GM12878 (cell line): ENCODE data around the gene TUT1. TPM values are rescaled to one million over a fixed set of nuclear protein-coding genes. Genes with fewer than 3 reads are reported as not detected.

ENCODE experiments used
- ATF2 ChIP-seq: IDR thresholded peaks from 2 replicates; pipeline ENCODE4 v1.6.1; 2012; ENCODE audit warnings: low read length, inconsistent platforms
- CBFB ChIP-seq: IDR thresholded peaks from 2 replicates; pipeline ENCODE4 v1.6.1; 2016; ENCODE audit warnings: antibody characterized with exemption, low read depth
- CBX5 ChIP-seq: sonication (generic); IDR thresholded peaks from 2 replicates; pipeline ENCODE4 v1.6.1; 2016; ENCODE audit warnings: low read depth, moderate library complexity, mild to moderate bottlenecking, inconsistent platforms
- CEBPB ChIP-seq, 2 experiments: fragments of 150-350 bp in 1 of 2; IDR thresholded peaks; 2 replicates each; pipeline ENCODE4 v1.6.1; 2012 to 2014; ENCODE audit warnings: low read depth in 2 of 2, low read length in 2 of 2, borderline replicate concordance in 1 of 2, inconsistent platforms in 1 of 2
- CEBPZ ChIP-seq: fragments of 150-350 bp; IDR thresholded peaks from 2 replicates; pipeline ENCODE4 v1.6.1; 2016; ENCODE audit warnings: low read depth, low read length
- CHD1 ChIP-seq: IDR thresholded peaks from 2 replicates; pipeline ENCODE4 v1.6.1; 2012; ENCODE audit warnings: low read depth, low read length, improper control_type of control experiment
- CREM ChIP-seq: IDR thresholded peaks from 2 replicates; pipeline ENCODE4 v1.6.1; 2014; ENCODE audit warnings: antibody characterized with exemption, low read depth
- FOXK2 ChIP-seq: fragments of 450-650 bp; IDR thresholded peaks from 2 replicates; pipeline ENCODE4 v1.6.1; 2017; ENCODE audit warnings: mild to moderate bottlenecking, moderate library complexity
- HCFC1 ChIP-seq: fragments of 150-350 bp; IDR thresholded peaks from 2 replicates; pipeline ENCODE4 v1.6.1; 2014; ENCODE audit warnings: low read length
- HDAC2 ChIP-seq: fragments of 200-600 bp; sonication (generic); IDR thresholded peaks from 2 replicates; pipeline ENCODE4 v1.6.1; 2017
- HDGF ChIP-seq: fragments of 450-650 bp; IDR thresholded peaks from 2 replicates; pipeline ENCODE4 v1.6.1; 2016; ENCODE audit warnings: antibody characterized with exemption
- IRF4 ChIP-seq: IDR thresholded peaks from 2 replicates; pipeline ENCODE4 v1.6.1; 2011; ENCODE audit warnings: low read depth, low read length
- JUNB ChIP-seq: IDR thresholded peaks from 2 replicates; pipeline ENCODE4 v1.6.1; 2016; ENCODE audit warnings: antibody characterized with exemption, mild to moderate bottlenecking
- KAT2A ChIP-seq: conservative IDR thresholded peaks from 2 replicates; pipeline ENCODE4 v1.6.1; 2011; ENCODE audit warnings: low read depth, low read length; ENCODE audit not compliant: control insufficient read depth
- MTA2 ChIP-seq: fragments of 450-650 bp; IDR thresholded peaks from 2 replicates; pipeline ENCODE4 v1.6.1; 2016; ENCODE audit warnings: low read depth, mild to moderate bottlenecking, moderate library complexity
- NFIC ChIP-seq: IDR thresholded peaks from 2 replicates; pipeline ENCODE4 v1.6.1; 2012; ENCODE audit warnings: low read depth, mild to moderate bottlenecking, inconsistent platforms, low read length, moderate library complexity
- PAX5 ChIP-seq: IDR thresholded peaks from 2 replicates; pipeline ENCODE4 v1.6.1; 2011; ENCODE audit warnings: low read depth, low read length, borderline replicate concordance
- PAX8 ChIP-seq: fragments of 450-650 bp; IDR thresholded peaks from 2 replicates; pipeline ENCODE4 v1.6.1; 2017; ENCODE audit warnings: mild to moderate bottlenecking, moderate library complexity
- POLR2AphosphoS2 ChIP-seq: IDR thresholded peaks from 2 replicates; pipeline ENCODE4 v1.6.1; 2011; ENCODE audit warnings: low read depth, mild to moderate bottlenecking, low read length, improper control_type of control experiment, moderate library complexity
- POU2F2 ChIP-seq: IDR thresholded peaks from 3 replicates; pipeline ENCODE4 v1.6.1; 2011; ENCODE audit warnings: low read depth, mild to moderate bottlenecking, low read length, borderline replicate concordance
- SP1 ChIP-seq: IDR thresholded peaks from one replicate; pipeline ENCODE4 v1.6.1; 2011; ENCODE audit warnings: low read depth, low read length
- SREBF1 ChIP-seq: IDR thresholded peaks from 2 replicates; pipeline ENCODE4 v1.6.1; 2012; ENCODE audit warnings: mild to moderate bottlenecking, low read length
- YY1 ChIP-seq: IDR thresholded peaks from 2 replicates; pipeline ENCODE4 v1.6.1; 2011; ENCODE audit warnings: low read depth, mild to moderate bottlenecking, low read length
- ZNF24 ChIP-seq: fragments of 450-650 bp; IDR thresholded peaks from 2 replicates; pipeline ENCODE4 v1.6.1; 2017; ENCODE audit warnings: antibody characterized with exemption, mild to moderate bottlenecking
- ZNF384 ChIP-seq: IDR thresholded peaks from 2 replicates; pipeline ENCODE4 v1.6.1; 2012; ENCODE audit warnings: low read depth, mild to moderate bottlenecking, low read length, improper control_type of control experiment, borderline replicate concordance
- polyA plus RNA-seq, 11 experiments: library from polyadenylated mRNA; depleted of rRNA in 4 of 11; unstranded in 6 of 11; stranded (reverse) in 5 of 11; fragments of >200 nt; fragmentation: Nextera tagmentation in 4 of 11; fragmentation: Illumina TruSeq in 1 of 11; extraction: Ambion mirVana in 4 of 11; extraction: Trizol in 1 of 11; gene quantifications; 1 replicate in 1 of 11; 2 replicates in 10 of 11; pipeline versions ENCODE4 v1.2.1 to v1.2.3, GENCODE V29; 2011 to 2016; ENCODE audit warnings: inconsistent platforms in 2 of 11, missing spikeins in 2 of 11, low read depth in 1 of 11
- total RNA-seq, 4 experiments: library from RNA; depleted of rRNA in 3 of 4; stranded (reverse); fragments of >200 nt in 3 of 4; fragmentation: Illumina TruSeq in 1 of 4; extraction: Trizol in 1 of 4; gene quantifications; 2 replicates each; pipeline versions ENCODE4 v1.2.1 to v1.2.3, GENCODE V29; 2013 to 2021
- TF ChIP-seq, protein P1 (sequence below): fragments of 450-650 bp; formaldehyde crosslinking; IDR thresholded peaks from 2 replicates; pipeline ENCODE4 v1.4.0; 2022; ENCODE audit warnings: mild to moderate bottlenecking, moderate library complexity

The TUT1 gene
- total and polyA plus RNA-seq, 10 of the 15 experiments (the other 5 are each of a cell fraction or from before 2014, with no cell fraction given) = 1.1 to 29.9 (median 16.2) TPM

DNA sequence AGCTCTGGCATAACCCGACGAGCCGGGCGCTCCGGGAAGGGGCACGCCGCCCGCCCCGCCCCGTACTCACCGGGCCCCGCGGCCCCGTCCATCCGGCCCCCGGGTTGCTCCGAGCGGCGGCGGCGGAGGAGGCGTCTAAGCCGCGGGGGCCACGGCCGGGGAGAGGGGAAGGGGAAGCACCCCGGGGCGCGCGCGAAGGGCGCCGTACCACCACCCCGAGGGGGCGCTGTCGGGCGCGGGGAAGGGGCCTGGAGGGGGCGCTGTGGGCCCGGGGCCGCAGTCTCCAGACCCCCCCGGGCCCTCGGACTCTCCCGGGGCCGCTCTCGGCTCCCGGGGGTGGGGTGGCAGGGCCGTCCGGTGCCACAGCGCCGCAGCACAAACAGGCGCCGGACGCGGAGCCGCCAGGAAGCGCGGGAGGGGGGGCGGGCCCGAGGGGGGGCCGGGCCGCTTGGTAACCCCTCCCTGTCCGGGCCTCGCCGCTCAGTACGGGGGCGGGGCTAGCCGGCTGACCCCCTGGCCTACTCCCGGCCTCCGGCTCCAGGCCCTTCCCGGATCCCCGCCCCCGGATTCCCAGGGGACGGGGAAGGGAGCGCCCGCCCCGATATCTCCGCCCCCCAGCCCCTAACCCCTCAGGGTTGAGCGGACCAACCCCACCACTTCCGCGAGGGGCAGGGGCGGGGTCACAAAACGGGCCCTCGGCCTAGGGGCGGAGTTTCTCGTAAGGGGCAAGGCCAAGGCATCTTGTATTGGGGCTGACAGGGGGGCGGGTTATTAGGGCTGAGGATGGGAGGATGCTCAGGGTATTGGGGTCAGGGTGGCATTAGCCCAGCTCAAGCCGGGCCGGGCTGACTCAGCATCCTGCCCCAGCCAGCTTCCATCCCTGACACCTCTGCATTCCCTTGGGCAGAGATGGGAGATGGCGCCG, 21.3 kb upstream of the TUT1 start, which contains the start of the genes EML3 and ROM1 (continued):
- TF ChIP-seq, protein P1, sequence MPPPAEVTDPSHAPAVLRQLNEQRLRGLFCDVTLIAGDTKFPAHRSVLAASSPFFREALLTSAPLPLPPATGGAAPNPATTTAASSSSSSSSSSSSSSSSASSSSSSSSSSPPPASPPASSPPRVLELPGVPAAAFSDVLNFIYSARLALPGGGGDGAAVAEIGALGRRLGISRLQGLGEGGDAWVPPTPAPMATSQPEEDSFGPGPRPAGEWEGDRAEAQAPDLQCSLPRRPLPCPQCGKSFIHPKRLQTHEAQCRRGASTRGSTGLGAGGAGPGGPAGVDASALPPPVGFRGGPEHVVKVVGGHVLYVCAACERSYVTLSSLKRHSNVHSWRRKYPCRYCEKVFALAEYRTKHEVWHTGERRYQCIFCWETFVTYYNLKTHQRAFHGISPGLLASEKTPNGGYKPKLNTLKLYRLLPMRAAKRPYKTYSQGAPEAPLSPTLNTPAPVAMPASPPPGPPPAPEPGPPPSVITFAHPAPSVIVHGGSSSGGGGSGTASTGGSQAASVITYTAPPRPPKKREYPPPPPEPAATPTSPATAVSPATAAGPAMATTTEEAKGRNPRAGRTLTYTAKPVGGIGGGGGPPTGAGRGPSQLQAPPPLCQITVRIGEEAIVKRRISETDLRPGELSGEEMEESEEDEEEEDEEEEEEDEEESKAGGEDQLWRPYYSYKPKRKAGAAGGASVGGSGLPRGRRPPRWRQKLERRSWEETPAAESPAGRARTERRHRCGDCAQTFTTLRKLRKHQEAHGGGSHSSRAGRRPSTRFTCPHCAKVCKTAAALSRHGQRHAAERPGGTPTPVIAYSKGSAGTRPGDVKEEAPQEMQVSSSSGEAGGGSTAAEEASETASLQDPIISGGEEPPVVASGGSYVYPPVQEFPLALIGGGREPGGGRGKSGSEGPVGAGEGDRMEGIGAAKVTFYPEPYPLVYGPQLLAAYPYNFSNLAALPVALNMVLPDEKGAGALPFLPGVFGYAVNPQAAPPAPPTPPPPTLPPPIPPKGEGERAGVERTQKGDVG (CRISPR knock-in tag) = no peak
- TF ChIP-seq NFIC (no peak), POU2F2 (no peak), MTA2 (no peak), CREM (no peak), HDAC2 (no peak), SREBF1 (no peak), ZNF24 (peak; percentile 45; the same call in 1 of the 2 replicates), CBFB (no peak), SP1 (no peak), YY1 (peak; percentile 67), ATF2 (no peak), CEBPZ (no peak), POLR2AphosphoS2 (no peak), KAT2A (no peak), JUNB (no peak), CBX5 (no peak), FOXK2 (no peak), CEBPB (IDR thresholded peaks at IDR 0.05; ENCODE audit: borderline replicate concordance in 1 of 2, low read depth in 2 of 2, low read length in 2 of 2) (no peak), IRF4 (no peak), HCFC1 (no peak), HDGF (peak; percentile 90), CHD1 (no peak), PAX5 (no peak), PAX8 (no peak), ZNF384 (no peak)
